K562 (cell line): Measurements from ENCODE around the gene SPI1. TPM values are rescaled to one million over a fixed set of nuclear protein-coding genes. Genes with fewer than 3 reads are reported as not detected.

ENCODE experiments used
- ATAC-seq: fragments of 200-7000 bp; cut with Tn5 transposase; 3 replicates; pipeline ENCODE4 v1.9.1; 2020; ENCODE audit warnings: moderate library complexity
- BruUV-seq: library from RNA; stranded (reverse); fragments of 400-500 nt; replicated peaks from 2 replicates; lab custom pipeline; 2021; lab: Mats Ljungman, UMichigan
- CTCF ChIA-PET: fragments of 300-600 bp; formaldehyde crosslinking; extraction: SDS; loops from one replicate; lab custom pipeline; 2021; ENCODE audit warnings: low intra/inter-chr PET ratio; lab: Yijun Ruan, JAX
- POLR2A ChIA-PET: fragments of 300-600, 350-650 bp; sonication (Branson Sonifier 250); formaldehyde crosslinking; extraction: SDS; loops from one replicate; lab custom pipeline; 2021; ENCODE audit warnings: antibody characterized with exemption, inconsistent platforms; lab: Yijun Ruan, JAX
- DNase-seq, 4 experiments: peaks; one replicate each; pipeline versions ENCODE4 v3.0.0 to v3.0.0-alpha.2; 2011 to 2018; ENCODE audit warnings: low spot score in 3 of 4, mixed read lengths in 3 of 4; ENCODE audit errors: extremely low read depth in 1 of 4
- FAIRE-seq: peaks from 2 replicates; lab custom pipeline; 2011; peaks lifted over from hg19 to GRCh38; lab: Jason Lieb, UNC
- H2AFZ ChIP-seq: 2 replicates; pipeline ENCODE4 v1.6.0; 2011; ENCODE audit warnings: low read depth, low read length, control low read depth, inconsistent platforms
- H3K27ac ChIP-seq: fragments of 200-600 bp; 3 replicates; pipeline ENCODE4 v1.8.0; 2011; ENCODE audit warnings: low read depth, mild to moderate bottlenecking, control low read depth, inconsistent platforms, low read length, moderate library complexity, mixed read lengths; ENCODE audit errors: extremely low read depth
- H3K27me3 ChIP-seq, 2 experiments: fragments of 300-600 bp in 1 of 2; 2 replicates in 1 of 2; 3 replicates in 1 of 2; pipeline versions ENCODE4 v1.6.0 to v1.8.0; 2011; ENCODE audit warnings: inconsistent platforms in 2 of 2, low read length in 2 of 2, mild to moderate bottlenecking in 1 of 2, mixed read lengths in 1 of 2, moderate library complexity in 1 of 2; ENCODE audit not compliant: control insufficient read depth in 2 of 2, insufficient read depth in 2 of 2
- H3K36me3 ChIP-seq: fragments of 300-600 bp; 3 replicates; pipeline ENCODE4 v1.8.0; 2011; ENCODE audit warnings: mild to moderate bottlenecking, low read length, inconsistent platforms; ENCODE audit not compliant: control insufficient read depth, insufficient read depth
- H3K4me1 ChIP-seq, 2 experiments: fragments of 200-600 bp in 1 of 2; replicated peaks in 1 of 2; 2 replicates in 1 of 2; 3 replicates in 1 of 2; pipeline versions ENCODE4 v1.5.1 to v1.8.0; 2011; ENCODE audit warnings: inconsistent platforms in 2 of 2, low read length in 2 of 2, mild to moderate bottlenecking in 1 of 2, mixed read lengths in 1 of 2, moderate library complexity in 1 of 2; ENCODE audit not compliant: control insufficient read depth in 2 of 2, insufficient read depth in 2 of 2
- H3K4me2 ChIP-seq: 2 replicates; pipeline ENCODE4 v1.6.1; 2011; ENCODE audit warnings: low read length, control low read depth, inconsistent platforms, mixed read lengths; ENCODE audit not compliant: insufficient read depth
- H3K4me3 ChIP-seq: fragments of 200-600 bp; sonication (generic), shearing (Covaris generic); 2 replicates; pipeline ENCODE4 v1.5.1; 2016; ENCODE audit warnings: control low read depth, inconsistent platforms
- H3K79me2 ChIP-seq: fragments of 200-600 bp; 3 replicates; pipeline ENCODE4 v1.8.0; 2011; ENCODE audit warnings: low read length, inconsistent platforms; ENCODE audit not compliant: control insufficient read depth, insufficient read depth
- H3K9ac ChIP-seq, 2 experiments: 2 replicates each; pipeline versions ENCODE4 v1.6.0 to v1.6.1; 2011; ENCODE audit warnings: low read depth in 2 of 2, low read length in 2 of 2, control low read depth in 1 of 2, inconsistent platforms in 1 of 2, mild to moderate bottlenecking in 1 of 2, mixed read lengths in 1 of 2; ENCODE audit not compliant: insufficient read depth in 1 of 2
- H3K9me1 ChIP-seq: one replicate; pipeline ENCODE4 v1.6.0; 2011; ENCODE audit warnings: inconsistent platforms, mild to moderate bottlenecking, low read length, moderate library complexity; ENCODE audit not compliant: control insufficient read depth, insufficient read depth
- H3K9me3 ChIP-seq: replicated peaks from 2 replicates; pipeline ENCODE4 v1.5.1; 2011; ENCODE audit warnings: low read depth, low read length, inconsistent platforms; ENCODE audit not compliant: control insufficient read depth, insufficient read depth
- H4K20me1 ChIP-seq: replicated peaks from 2 replicates; pipeline ENCODE4 v1.6.1; 2011; ENCODE audit warnings: low read length, inconsistent platforms, mixed read lengths; ENCODE audit not compliant: control insufficient read depth, insufficient read depth
- C11orf30 ChIP-seq: fragments of 450-650 bp; IDR thresholded peaks from 2 replicates; pipeline ENCODE4 v1.6.1; 2016; ENCODE audit warnings: low read depth, mild to moderate bottlenecking
- CEBPB ChIP-seq: fragments of 450-650 bp; IDR thresholded peaks from 2 replicates; pipeline ENCODE4 v1.6.1; 2016; ENCODE audit warnings: missing genetic modification characterization, missing compliant biosample characterization
- KAT8 ChIP-seq: fragments of 450-650 bp; IDR thresholded peaks from 2 replicates; pipeline ENCODE4 v1.6.1; 2016; ENCODE audit warnings: low read depth, mild to moderate bottlenecking
- NFE2 ChIP-seq: IDR thresholded peaks from 2 replicates; pipeline ENCODE4 v1.6.1; 2014; ENCODE audit warnings: antibody characterized with exemption, low read depth
- RFX5 ChIP-seq: IDR thresholded peaks from 2 replicates; pipeline ENCODE4 v1.6.1; 2011; ENCODE audit warnings: low read depth, mild to moderate bottlenecking, improper control_type of control experiment, low read length
- SRSF9 ChIP-seq: fragments of 200-400 bp; formaldehyde crosslinking; IDR thresholded peaks from 2 replicates; pipeline ENCODE4 v1.6.1; 2017; ENCODE audit warnings: low read depth, low read length, borderline replicate concordance
- TEAD2 ChIP-seq: fragments of 450-650 bp; IDR thresholded peaks from 2 replicates; pipeline ENCODE4 v1.6.1; 2016; ENCODE audit warnings: missing genetic modification characterization, control low read depth, missing compliant biosample characterization
- ZFX ChIP-seq: sonication (generic); formaldehyde crosslinking; IDR thresholded peaks from 2 replicates; pipeline ENCODE4 v1.8.0; 2022; ENCODE audit warnings: mild to moderate bottlenecking, missing genetic modification reagents, moderate library complexity
- ZNF592 ChIP-seq: fragments of 450-650 bp; IDR thresholded peaks from 2 replicates; pipeline ENCODE4 v1.6.1; 2017; ENCODE audit warnings: antibody characterized with exemption, mild to moderate bottlenecking
- ZNF766 ChIP-seq: fragments of 200-800 bp; sonication (Bioruptor generic); conservative IDR thresholded peaks from 2 replicates; pipeline ENCODE4 v1.6.1; 2016; ENCODE audit warnings: missing genetic modification characterization, missing compliant biosample characterization
- WGBS: fragments of 100-300 bp; shearing (Covaris generic); methylation state at CpG from one replicate; pipeline ENCODE4 v1.1.6; 2016; ENCODE audit warnings: low coverage, mixed read lengths; ENCODE audit not compliant: insufficient coverage; ENCODE audit errors: missing lambda C conversion rate; 5-methylcytosine and 5-hydroxymethylcytosine counted together
- in situ Hi-C: fragments of 300-500 bp; cut with MboI; formaldehyde crosslinking; loops from 4 replicates; pipeline ENCODE4 v1.15.0; 2018; ENCODE audit warnings: inconsistent platforms, mixed read lengths
- intact Hi-C: fragments of 100-400 bp; cut with micrococcal nuclease; formaldehyde crosslinking; loops from 2 replicates; pipeline ENCODE4 v1.14.2; 2022
- polyA plus RNA-seq, 8 experiments: library from polyadenylated mRNA; depleted of rRNA in 4 of 8; stranded (reverse) in 5 of 8; unstranded in 3 of 8; fragments of >200 nt; fragmentation: Nextera tagmentation in 2 of 8; fragmentation: Illumina TruSeq in 1 of 8; extraction: Ambion mirVana in 2 of 8; extraction: Trizol in 1 of 8; gene quantifications; 2 replicates each; pipeline versions ENCODE4 v1.2.1 to v1.2.3, GENCODE V29; 2011 to 2014; ENCODE audit warnings: inconsistent platforms in 1 of 8, missing spikeins in 1 of 8
- total RNA-seq, 7 experiments: library from RNA; depleted of rRNA in 6 of 7; stranded (reverse); fragments of >200 nt in 6 of 7; fragmentation: Illumina TruSeq in 2 of 7; extraction: Trizol in 2 of 7; gene quantifications; 2 replicates each; pipeline versions ENCODE4 v1.2.1 to v1.2.3, GENCODE V29; 2011 to 2021; ENCODE audit warnings: low replicate concordance in 1 of 7

SPI1 gene
- total and polyA plus RNA-seq, 9 of the 15 experiments (the other 6 are each of a cell fraction or from before 2014, with no cell fraction given) = 0.10 to 33.7 (median 10.3) TPM

- H4K20me1 ChIP-seq = no peaks in the 10 kb centered on the region
- in situ Hi-C loops = no loop called here
- FAIRE-seq (peak; percentile 6), DNase-seq (no peak), ATAC-seq (no peak)
- H3K4me3 ChIP-seq = no peak overlapping the region
- H3K9ac ChIP-seq = peak overlapping the region; percentile 39 to 77; a peak in 3 of 4 replicates
- no peaks in the 10 kb centered on the region for H3K36me3 ChIP-seq
- H3K79me2 ChIP-seq = no peaks in the 10 kb centered on the region
- ChIA-PET POLR2A (interaction anchor here (0.5 to 1.2 kb wide), 5 partner anchors 11 to 224 kb away, joined by 3 to 7 read pairs (median 5); partner anchors contain the start of gene SPI1), CTCF (no interaction called here)
- H3K27me3 ChIP-seq = no peaks in the 10 kb centered on the region
- H3K4me2 ChIP-seq = no peak overlapping the region
- TF ChIP-seq C11orf30 = 0 out of 2 replicates have a peak, but pooled peaks have one; percentile 16
- TF ChIP-seq ZFX (CRISPR knock-in tag) = 0 out of 2 replicates have a peak, but pooled peaks have one; percentile 25
- no peak for TF ChIP-seq RFX5
- TF ChIP-seq SRSF9 = no peak
- TF ChIP-seq ZNF766 (CRISPR knock-in tag) = no peak
- TF ChIP-seq TEAD2 (tag) = no peak
- TF ChIP-seq NFE2 = peak; percentile 36; the same call in 1 of the 2 replicates
- TF ChIP-seq CEBPB (tag) = no peak
- TF ChIP-seq KAT8 = no peak
- peak; percentile 38; the same call in 1 of the 2 replicates for TF ChIP-seq ZNF592
- H3K9me1 ChIP-seq = no peaks in the 10 kb centered on the region
- peak overlapping the region; percentile 82 for H2AFZ ChIP-seq
- H3K9me3 ChIP-seq = no peaks in the 10 kb centered on the region
- intact Hi-C loops = no loop called here
- peaks cover 40 to 73% of the 10 kb centered on the region in 2 experiments for H3K4me1 ChIP-seq
- peak overlapping the region; percentile 50; the same call in 2 of the 3 replicates for H3K27ac ChIP-seq
- WGBS = 79% methylated on average over 11 of the region's 11 CpGs
- no TSS peak for BruUV-seq
Observed at GRCh38 chr11:47391077-47391583, 12.8 kb upstream of the SPI1 start.
